ENCODE data around the gene LDLRAP1.

The LDLRAP1 gene

GRCh38 chr1:25524568-25525360 lies 18.6 kb upstream of the LDLRAP1 start:
- DNase-seq = no peak

DNA sequence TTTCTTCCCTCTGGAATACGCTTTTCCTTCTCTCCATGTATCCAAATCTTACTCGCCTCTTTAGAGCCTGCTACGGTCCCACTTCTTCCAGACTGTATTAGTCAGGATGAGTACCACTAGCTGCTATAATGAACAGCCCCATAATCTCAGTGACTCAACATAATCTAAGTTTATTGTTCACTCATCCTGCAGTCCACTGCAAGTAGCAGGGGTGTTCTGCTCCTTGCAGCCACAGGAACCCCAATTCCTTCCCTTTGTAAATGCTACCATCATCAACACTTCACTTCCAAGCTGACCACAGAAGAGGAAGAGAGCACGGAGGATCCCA lies 18.1 kb upstream of the LDLRAP1 start:
- DNase-seq = no peak

- no peak for DNase-seq
These were observed 16.7 kb upstream of the LDLRAP1 start for GRCh38 chr1:25526753-25527152.

- DNase-seq = no peak
These were observed 16.1 kb upstream of the LDLRAP1 start for GRCh38 chr1:25527226-25527846.

GRCh38 chr1:25527946-25528595 lies 15.3 kb upstream of the LDLRAP1 start:
- no peak for DNase-seq

- no peak for DNase-seq
These were observed 14.4 kb upstream of the LDLRAP1 start for GRCh38 chr1:25528881-25529517.

- DNase-seq = no peak
These were observed 13.8 kb upstream of the LDLRAP1 start for GRCh38 chr1:25529518-25530185.

DNA sequence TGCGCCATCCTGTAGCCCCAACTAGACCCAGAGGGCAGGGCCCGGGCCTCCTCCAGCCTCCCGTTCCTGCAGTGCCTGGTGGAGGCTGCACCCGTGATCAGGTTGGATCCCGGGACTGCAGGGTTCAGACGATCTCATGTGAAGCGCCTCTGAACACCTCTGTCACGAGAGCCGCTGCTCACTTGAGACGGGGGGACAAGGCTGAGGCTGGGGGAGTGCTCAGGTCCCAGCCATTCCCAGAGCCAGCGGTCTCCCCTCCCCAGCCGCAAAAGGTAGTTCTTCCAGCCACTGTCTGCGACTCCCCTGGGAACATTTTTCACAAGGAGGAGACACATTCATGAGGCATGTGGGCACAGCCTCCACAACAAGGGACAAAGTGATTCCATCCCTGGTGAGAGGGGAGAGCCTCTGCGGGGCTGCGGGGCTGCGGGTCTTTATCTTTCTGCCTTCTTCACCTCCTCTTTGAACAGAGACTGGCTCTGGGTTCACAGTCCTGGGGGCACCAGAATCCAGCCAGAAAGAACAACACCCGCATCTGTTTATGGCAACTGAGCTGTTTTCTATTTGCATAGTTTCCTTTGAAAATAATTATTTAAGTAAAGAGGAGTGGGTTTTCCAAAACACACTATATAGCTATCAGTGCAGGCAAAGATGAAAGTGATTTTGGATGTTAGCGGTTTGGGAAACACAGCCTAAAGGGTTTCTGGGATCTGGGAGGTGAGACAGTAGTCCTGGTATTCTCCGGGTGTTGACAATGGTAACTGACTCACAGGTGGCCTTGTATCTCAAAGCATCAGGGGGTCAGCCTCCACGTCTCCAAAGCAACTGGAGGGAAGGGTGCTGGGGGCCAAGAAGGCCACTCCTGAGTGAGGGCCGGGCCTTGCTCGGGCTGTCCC lies 13.0 kb upstream of the LDLRAP1 start:
- DNase-seq = no peak

- no peak for DNase-seq
These were observed 12.3 kb upstream of the LDLRAP1 start for GRCh38 chr1:25531082-25531461.

DNA sequence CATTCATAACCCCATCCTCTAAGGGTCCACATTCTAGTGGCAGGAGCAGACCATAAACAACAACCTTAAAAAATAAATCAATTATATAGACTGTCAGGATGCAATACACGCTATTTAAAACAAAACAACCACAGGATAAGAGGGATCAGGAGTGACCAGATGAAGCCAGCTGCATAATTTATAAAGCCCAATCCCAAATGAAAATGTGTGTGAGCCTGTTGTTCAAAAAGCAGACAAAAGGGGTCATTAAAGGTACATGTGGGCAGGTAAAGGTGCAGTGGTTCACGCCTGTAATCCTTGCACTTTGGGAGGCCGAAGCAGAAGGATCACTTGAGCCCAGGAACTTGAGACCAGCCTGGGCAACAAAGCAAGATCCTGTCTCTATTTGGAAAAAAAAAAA lies 10.4 kb upstream of the LDLRAP1 start:
- no peak for DNase-seq

- no peak for DNase-seq
These were observed 9.5 kb upstream of the LDLRAP1 start for GRCh38 chr1:25533775-25534409.

DNA sequence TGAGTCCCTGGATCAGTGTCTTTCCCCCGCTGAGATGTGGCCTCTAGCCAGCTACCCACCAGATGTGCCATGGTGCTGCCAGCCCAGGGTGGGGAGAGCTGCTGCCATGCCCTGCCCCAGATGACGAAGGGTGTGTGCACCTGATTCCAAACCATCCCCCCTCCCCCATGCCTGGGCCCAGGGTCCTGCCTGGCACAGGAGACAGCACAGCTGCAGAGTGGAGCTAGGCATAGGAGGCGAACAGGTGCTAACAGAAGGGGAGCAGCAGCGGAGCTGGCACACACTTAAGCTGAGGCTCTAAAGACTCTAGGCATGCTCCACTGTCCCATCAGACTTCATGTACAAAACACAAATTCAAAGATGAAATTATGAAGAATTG lies 9.0 kb upstream of the LDLRAP1 start:
- no peak for DNase-seq

DNA sequence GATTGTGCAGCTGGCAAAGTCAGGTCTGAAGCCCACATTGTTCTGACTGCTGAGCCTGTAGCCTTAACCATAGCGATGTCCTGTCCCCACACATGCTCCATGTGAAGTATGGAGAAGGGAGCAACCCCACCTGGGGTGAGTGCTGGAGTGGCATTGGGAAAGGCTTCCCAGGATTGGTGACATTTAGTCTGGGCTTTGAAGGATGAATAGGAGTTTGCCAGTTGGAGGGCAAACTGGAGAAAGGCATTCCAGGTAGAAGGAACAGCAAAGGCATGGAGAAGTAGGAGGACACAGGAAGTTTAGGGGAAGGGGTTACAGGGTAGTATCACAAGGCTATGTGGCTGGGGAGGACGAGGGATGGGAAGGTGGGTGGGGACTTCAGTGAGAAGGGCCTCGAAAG lies 7.3 kb upstream of the LDLRAP1 start:
- no peak for DNase-seq

DNA sequence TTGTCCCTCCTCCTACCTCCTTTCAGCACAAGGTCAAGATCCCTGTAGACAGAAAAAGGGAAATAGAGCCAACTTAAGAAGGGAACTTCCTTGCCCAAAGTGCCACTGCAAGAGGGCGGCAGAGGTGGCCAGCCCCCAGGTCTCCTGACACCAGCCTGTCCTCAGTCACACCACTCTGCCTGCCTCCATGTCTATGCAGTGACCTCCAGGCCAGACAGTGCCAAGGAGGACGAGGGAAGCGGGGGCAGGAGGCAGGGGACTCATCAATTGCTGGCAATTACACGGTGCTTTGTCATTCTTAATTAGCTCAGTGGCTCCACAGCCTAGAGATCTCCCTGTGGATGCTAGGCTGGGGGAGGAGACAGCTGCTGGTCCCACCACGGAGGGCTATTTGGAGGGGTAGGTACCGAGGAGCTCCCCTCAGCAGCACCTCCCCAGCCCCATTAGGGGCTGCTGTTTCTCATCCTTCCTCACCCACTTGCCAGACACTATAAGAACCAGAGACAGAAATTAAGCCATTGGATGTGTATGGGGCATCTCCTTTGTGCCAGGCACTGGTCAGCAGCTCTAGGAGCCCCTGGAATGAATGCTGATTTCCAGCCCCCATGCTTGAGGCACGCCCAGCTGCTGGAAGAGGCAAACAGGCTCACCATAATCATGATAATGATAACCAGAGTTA lies 6.1 kb upstream of the LDLRAP1 start:
- no peak for DNase-seq

GRCh38 chr1:25538191-25538767 lies 5.1 kb upstream of the LDLRAP1 start:
- DNase-seq = no peak

- DNase-seq = no peak
These were observed 2.6 kb upstream of the LDLRAP1 start for GRCh38 chr1:25540750-25541342.

DNA sequence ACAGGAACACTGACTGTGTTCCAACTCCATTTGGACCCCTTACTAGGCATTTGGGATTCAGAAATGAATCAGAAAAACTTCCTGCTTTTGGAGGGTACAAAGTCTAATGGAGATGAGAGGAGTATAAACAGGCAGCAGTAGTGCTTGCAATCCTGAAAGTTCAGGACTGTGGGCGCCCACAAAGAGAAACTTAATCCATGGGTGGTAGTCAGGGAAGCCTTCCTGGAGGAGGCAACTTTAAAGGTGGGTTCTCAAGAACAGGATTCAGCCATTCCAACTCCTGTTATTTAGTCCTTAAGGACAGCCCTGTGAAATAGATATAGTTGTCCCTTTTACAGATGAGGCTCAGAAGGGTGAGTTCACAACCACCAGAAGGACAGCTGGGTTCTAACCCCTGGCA lies 2.0 kb upstream of the LDLRAP1 start:
- no peak for DNase-seq

- no peak for DNase-seq
These were observed 1.3 kb upstream of the LDLRAP1 start for GRCh38 chr1:25541889-25542658.

DNA sequence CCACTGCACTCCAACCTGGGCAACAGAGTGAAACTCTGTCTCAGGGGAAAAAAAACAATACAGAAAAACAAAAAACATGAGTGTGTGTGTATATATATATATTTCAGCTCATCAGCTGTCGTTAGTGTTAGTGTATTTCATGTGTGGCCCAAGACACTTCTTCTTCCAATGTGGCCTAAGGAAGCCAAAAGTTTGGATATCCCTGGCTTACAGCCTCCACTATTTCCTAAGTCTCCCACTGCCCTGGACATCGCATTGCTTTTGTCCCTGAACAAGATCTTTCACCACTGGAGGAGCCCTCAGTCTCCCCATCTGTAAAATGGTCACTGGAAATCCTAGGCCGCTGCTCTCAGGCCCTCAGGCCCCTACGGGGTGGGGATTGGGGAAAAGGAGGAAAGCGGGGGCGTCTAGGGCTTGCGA lies 391 bp upstream of the LDLRAP1 start:
- DNase-seq = no peak

Data from SIG-M5 (cell line).